Osteocyte (in vitro differentiated cells): Measurements from ENCODE around the gene GLT1D1. TPM values are rescaled to one million over a fixed set of nuclear protein-coding genes. Genes with fewer than 3 reads are reported as not detected.

Experiments
- DNase-seq: peaks from one replicate; pipeline ENCODE4 v3.0.0; 2021; ENCODE audit warnings: mixed read lengths; ENCODE audit not compliant: unreplicated experiment; ENCODE audit errors: extremely low spot score
- H3K27ac Mint-ChIP-seq: one replicate; pipeline ENCODE4 v1.8.0; 2021; ENCODE audit warnings: mild to moderate bottlenecking, mixed read lengths; ENCODE audit not compliant: unreplicated experiment
- H3K27me3 Mint-ChIP-seq: one replicate; pipeline ENCODE4 v1.8.0; 2021; ENCODE audit warnings: mixed read lengths; ENCODE audit not compliant: unreplicated experiment
- H3K36me3 Mint-ChIP-seq: one replicate; pipeline ENCODE4 v1.8.0; 2021; ENCODE audit warnings: mixed read lengths; ENCODE audit not compliant: unreplicated experiment
- H3K4me1 Mint-ChIP-seq: one replicate; pipeline ENCODE4 v1.8.0; 2021; ENCODE audit warnings: mixed read lengths; ENCODE audit not compliant: unreplicated experiment
- H3K4me3 Mint-ChIP-seq: one replicate; pipeline ENCODE4 v1.8.0; 2021; ENCODE audit warnings: mild to moderate bottlenecking, moderate library complexity, mixed read lengths; ENCODE audit not compliant: unreplicated experiment
- H3K9me3 Mint-ChIP-seq: one replicate; pipeline ENCODE4 v1.8.0; 2021; ENCODE audit warnings: mixed read lengths; ENCODE audit not compliant: unreplicated experiment
- CTCF ChIP-seq: fragments of 200-600 bp; sonication (generic); IDR thresholded peaks from 2 replicates; pipeline ENCODE4 v1.5.0; 2021; ENCODE audit warnings: antibody characterized with exemption, mild to moderate bottlenecking, moderate library complexity
- total RNA-seq: library from RNA; stranded (reverse); gene quantifications from 2 replicates; pipeline ENCODE4 v1.2.1, GENCODE V29; 2021

The GLT1D1 gene
- total RNA-seq, 1 donor from 2014 or later: 0.11 TPM

GRCh38 chr12:128928361-128928760 lies 75.1 kb downstream of the GLT1D1 start:
- no peak for DNase-seq
- Mint-ChIP-seq H3K27ac (no peak overlapping the region), H3K4me3 (no peak overlapping the region), H3K9me3 (peaks cover 5% of the 10 kb centered on the region), H3K36me3 (no peaks in the 10 kb centered on the region), H3K4me1 (no peaks in the 10 kb centered on the region), H3K27me3 (no peaks in the 10 kb centered on the region)
- no peak for TF ChIP-seq CTCF

- Mint-ChIP-seq H3K36me3 (no peaks in the 10 kb centered on the region), H3K9me3 (peaks cover 5% of the 10 kb centered on the region), H3K27ac (no peak overlapping the region), H3K4me3 (no peak overlapping the region), H3K27me3 (no peaks in the 10 kb centered on the region), H3K4me1 (no peaks in the 10 kb centered on the region)
- TF ChIP-seq CTCF: no peak
- DNase-seq: no peak
Observed at GRCh38 chr12:128929057-128929456, 75.8 kb downstream of the GLT1D1 start.

- Mint-ChIP-seq H3K27me3 (no peaks in the 10 kb centered on the region), H3K4me1 (no peaks in the 10 kb centered on the region), H3K4me3 (no peak overlapping the region), H3K9me3 (peaks cover under 1% of the 10 kb centered on the region), H3K36me3 (no peaks in the 10 kb centered on the region), H3K27ac (no peak overlapping the region)
- DNase-seq: no peak
- TF ChIP-seq CTCF: no peak
Observed at GRCh38 chr12:128930606-128931005, 77.3 kb downstream of the GLT1D1 start.

GRCh38 chr12:128932521-128932920 lies 79.2 kb downstream of the GLT1D1 start:
- no peak for DNase-seq
- Mint-ChIP-seq H3K36me3 (no peaks in the 10 kb centered on the region), H3K4me1 (no peaks in the 10 kb centered on the region), H3K27me3 (peaks cover 4% of the 10 kb centered on the region), H3K4me3 (no peak overlapping the region), H3K27ac (no peak overlapping the region), H3K9me3 (peaks cover 6% of the 10 kb centered on the region)
- TF ChIP-seq CTCF: no peak

GRCh38 chr12:128933039-128933438 lies 79.8 kb downstream of the GLT1D1 start:
- DNase-seq: no peak
- Mint-ChIP-seq H3K4me3 (no peak overlapping the region), H3K27ac (no peak overlapping the region), H3K36me3 (no peaks in the 10 kb centered on the region), H3K27me3 (peaks cover 4% of the 10 kb centered on the region), H3K9me3 (peaks cover 6% of the 10 kb centered on the region), H3K4me1 (no peaks in the 10 kb centered on the region)
- TF ChIP-seq CTCF: no peak
